ENCODE measurements around the gene FGF1.

The FGF1 gene

DNA sequence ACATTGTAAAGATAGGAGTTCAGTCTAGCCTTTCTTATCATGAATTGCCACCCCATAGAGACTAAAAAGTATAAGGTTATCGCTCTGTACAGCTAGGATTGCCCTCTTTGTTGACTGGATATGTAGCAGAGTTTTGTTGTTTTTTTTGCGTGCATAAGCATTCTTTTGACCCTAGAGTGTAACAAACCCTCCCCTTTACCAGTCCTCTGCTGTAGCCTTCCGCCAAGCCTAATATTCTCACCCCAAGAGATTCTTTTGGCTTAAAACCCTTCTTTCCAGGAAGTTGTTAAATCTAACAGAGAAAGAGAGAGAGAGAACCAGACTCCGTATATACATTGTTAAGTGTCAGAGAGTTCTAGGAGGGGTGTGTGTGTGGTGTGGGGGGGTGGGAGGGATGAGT, 113.9 kb downstream of the FGF1 start:
- no peak for DNase-seq

GRCh38 chr5:142571371-142571770, 114.5 kb downstream of the FGF1 start:
- no peak for DNase-seq

DNA sequence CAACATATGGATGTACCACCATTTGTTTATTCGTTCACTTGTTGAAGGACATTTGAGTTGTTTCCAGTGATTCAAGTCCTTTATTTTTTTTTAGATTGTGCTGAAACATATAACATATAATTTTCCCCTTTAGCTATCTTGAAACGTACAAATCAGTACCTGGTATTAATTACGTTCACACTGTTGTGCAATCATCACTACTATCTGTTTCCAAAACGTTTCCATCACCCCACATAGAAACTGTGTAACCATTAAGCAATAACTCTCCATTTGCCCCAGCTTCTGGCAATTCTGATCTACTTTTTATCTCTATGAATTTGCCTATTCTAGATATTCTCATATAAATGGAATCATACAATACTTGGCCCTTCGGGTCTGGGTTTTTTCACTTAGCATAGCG, 116.0 kb downstream of the FGF1 start:
- DNase-seq = no peak

DNA sequence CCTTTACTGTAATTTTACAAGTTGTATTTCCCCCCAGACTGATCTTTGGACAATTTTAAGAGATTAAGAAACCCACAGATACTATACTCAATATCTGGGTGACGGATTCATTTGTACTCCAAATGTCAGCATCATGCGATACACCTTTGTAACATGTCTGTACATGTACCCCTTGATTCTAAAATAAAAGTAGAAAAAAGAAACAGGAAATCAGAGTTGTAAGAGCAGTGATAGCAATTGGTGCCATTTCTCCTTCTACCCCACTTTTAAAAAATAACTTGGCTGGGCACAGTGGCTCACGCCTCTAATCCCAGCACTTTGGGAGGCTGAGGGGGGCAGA, 116.9 kb downstream of the FGF1 start:
- DNase-seq = no peak

DNA sequence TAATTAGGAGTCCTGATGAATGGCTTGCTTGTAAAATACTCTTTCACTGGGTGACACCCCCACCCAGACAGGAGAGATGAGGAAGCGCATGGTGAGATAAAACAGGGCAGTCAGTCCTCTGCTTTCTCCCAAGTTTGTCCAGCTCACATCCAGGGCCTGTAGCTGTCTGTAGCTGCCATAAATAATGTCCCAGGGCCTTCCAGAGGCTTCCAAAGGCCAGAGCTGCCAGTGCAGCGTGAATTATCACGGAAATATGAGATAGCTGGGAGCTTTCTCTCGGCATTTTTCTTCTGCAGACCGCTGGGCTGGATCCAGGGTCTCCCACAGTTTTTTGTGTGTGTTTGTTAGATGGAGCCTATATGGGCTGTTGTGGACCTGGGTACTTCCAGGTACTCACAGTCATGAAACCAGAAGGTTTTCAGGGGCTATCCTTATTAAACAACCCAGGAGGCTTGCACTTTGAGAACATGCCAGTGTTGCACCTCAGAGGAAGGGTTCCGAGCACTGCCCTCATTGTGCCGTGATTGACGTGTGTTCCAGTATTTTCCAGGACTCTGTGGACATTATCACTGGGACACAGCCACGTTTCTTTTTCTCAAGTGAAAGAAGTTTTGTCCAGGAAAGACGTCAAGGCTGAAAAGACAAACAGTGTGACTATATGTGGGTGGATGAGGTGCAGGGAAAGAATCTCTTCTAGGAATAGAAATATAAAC, 117.5 kb downstream of the FGF1 start:
- DNase-seq = no peak

- no peak for DNase-seq
These were observed 124.3 kb downstream of the FGF1 start for GRCh38 chr5:142561486-142562097.

DNA sequence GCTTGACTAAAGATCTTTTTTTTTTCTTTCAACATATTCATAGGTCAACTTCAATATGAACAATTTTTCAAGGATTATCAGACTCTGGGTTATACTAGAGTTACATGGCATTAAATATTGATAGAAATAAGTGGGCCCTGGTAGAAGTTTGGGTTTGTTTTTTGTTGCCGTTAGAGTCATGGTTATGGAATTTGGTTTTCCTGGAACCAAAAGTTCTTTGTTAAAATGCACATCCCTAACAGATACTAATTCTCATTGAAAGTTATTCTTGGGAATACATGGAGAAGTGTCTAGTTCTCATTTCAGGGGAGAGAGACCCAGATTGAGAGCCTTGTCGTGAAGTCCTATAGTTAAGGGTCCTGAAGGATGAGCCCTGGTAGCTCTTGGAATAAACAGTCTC, 124.9 kb downstream of the FGF1 start:
- DNase-seq = no peak

DNA sequence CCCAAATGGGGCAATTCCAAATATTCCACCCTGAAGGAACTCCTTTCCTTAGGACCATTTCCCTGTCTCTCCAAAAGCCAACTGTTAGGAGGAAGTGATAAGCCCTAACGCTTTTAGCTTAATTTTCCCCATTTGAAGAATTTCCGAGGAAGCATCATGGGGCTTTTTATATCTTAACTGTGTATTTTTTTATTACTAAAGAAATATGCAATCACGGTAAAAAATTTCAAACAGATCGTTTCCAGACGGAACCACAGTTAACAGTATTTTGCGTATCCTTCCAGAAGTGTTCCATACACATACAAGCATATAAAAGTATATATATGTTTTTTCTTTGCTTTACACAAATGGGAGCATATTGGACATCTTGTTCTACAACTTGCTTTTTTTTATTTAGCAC, 133.8 kb downstream of the FGF1 start:
- DNase-seq = no peak

DNA sequence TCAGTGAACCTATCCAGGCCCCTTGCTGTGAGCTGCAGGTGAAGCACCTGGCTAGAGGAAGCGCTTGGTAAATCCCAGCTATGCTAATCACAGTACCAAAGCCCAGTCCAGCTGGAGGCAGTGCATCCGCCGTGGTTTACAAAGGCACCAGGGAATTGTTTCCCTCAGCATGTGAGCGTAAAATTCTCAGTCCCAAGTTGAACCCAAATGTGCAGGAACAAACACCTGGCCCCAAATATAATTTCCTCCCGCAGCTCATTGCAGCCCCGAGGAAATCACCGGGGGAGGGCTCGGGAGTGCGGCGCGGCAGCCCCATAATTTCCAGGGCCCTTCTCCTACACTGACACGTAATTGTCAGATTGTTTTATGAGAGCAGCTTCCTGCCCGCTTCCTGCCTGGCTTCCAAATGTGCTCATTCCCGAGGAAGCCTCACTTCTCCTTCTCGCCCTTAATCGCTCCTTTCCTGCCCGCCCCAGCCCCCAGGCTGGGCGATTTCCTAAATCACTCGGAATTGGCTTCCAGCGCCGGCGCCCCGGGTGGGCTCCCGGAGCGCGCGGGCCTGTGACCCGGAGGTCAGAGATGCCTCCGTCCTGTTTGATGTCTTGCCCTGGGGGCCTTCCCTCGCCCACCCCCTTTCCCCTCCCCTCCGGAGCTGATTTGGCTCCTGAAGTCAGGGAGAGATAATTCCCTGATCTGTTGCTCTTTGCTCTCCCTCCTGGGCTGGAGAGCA, 134.4 kb downstream of the FGF1 start:
- DNase-seq = no peak

DNA sequence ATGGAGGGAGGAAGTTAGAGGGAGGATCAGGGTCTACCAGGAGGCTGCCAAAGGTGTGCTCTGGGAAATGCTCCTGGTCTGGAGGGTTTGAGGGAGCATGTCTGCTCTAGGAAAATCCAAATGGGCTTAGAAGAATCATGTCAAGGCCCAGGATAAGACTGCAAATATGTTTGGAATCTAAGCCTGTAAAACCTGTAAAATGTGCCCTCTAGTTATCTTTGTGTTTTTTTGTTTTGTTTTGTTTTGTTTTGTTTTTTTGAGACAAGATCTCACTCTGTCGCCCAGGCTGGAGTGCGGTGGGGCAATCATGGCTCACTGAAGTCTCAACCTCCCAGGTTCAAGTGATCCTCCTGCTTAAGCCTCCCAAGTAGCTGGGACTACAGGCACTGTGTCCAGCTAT, 135.4 kb downstream of the FGF1 start:
- no peak for DNase-seq

GRCh38 chr5:142549834-142550233, 136.1 kb downstream of the FGF1 start:
- DNase-seq = no peak

- DNase-seq = peak; percentile 11 to 16
These were observed 137.1 kb downstream of the FGF1 start for GRCh38 chr5:142548739-142549275.

DNA sequence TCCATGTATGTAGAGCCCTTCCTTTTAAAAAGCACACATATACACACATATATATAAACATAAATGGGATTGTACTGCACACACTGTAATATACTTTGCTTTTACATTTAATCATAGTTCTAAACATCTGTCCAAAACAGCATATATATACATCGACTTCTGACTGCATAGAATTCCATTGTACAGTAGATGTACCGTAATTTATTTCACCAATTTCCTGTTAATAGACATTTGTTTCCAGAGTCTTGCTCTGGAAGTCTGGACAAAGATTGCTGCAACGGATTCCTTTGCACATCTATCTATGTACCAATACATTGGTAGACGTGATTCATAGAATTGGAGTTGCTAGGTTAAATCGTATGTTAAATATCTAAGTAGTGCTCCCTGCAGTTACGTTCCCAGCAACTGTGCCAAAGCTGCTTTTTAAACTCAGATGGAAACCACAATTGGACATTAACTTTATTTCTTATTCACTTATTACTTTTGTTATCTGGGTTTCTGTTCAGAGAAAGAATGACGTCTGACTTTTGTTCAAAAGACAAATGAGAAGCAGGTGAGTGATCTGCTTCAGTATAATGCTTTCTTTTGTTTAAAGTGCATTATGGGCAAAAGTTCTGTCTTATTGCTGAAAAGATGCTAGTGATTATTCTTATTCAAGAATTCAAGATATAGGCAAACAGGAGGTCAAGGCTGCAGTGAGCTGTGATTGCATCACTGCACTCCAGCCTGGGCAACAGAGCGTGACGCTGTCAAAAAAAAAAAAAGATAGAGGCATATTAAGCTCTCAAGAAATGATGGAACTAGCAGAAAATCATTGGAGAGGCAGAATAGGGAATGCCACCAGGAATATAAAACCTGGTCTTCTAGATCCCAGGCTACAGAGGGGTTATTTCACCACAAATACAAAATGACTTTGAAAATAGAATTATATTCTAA, 138.2 kb downstream of the FGF1 start:
- no peak for DNase-seq

- no peak for DNase-seq
These were observed 140.1 kb downstream of the FGF1 start for GRCh38 chr5:142545650-142546322.

DNA sequence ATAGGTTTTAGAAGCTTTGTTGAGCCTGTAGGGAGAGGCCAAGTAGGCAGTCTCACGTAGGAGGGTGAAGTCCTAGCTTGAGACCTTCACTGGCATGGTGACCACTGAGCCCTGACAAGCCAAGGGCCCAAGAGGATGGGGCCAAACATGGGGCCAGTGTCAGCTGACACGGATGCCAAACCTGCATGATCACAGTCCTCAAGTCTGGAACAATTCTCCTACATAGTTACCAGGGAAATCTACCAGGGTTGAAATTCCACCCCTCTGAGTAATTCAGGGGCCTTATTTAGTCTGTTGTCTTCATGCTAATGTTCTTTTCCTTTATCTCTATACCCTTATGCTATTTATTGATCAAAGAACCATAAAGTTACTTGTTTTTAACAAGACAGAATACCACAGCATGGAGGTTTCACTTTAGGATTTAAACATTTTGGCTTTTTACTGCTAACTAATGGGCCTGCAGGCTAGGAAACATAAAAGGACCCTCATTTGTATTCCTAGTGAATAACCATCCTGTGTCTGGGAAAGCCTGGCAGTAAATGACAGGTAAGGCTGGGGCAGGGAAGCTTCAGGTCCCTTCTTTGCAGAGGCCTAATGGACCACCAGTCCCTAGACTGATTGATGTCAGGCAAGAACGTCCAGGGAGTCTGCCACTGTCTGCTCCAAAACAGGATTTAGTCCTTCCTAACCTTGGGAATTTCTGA, 140.8 kb downstream of the FGF1 start:
- no peak for DNase-seq

DNA sequence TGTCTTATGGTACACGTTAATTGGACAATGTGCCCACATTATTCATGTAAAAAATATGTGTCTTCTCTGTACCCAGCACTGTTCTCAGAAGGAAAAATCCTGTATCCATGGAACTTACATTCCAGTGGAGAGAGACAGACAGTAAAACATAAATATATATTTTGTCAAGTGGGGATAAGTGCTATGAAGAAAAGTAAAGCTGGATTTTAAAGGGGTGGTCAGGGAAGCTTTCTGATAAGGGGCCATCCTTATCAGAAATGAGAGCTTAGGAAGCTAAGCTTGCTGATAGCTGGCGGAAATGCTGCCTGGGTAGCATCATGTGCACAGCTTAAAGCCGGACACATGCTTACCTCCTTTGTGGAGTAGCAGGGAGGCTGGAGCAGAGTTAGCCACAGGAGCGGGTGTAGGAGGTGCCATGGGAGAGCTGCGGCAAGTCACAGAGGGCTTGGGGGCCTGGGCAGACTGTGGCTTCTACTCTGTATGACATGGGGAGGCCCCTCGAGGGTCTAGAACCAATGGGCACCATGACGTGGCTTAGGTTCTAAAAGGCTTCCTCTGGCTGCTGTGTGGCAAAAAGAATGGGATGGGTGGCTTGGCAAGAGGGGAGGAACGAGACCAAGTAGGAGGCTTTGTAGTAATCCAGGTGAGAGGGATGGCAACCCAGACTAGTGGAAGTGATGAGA, 141.7 kb downstream of the FGF1 start:
- DNase-seq = no peak

DNA sequence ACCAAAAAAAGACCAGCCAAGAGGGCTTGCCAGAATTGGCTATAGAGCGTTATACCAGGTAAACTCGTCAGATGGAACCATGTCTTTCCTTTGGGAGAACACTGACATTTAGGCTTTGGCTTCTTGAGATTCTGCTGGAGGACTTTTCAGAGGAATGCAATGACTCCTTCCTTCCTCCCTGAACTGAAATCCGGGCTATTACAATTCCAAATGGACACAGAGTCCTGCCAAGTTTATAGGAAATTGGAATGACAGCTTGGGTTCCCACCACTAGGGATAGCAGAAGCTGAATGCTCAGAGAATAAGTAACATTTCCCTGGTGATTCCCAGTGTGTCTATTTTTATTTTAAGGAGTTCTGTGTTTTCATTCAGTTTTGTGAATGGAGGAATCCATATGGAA, 143.0 kb downstream of the FGF1 start:
- DNase-seq = no peak
